Sigmoid colon (tissue), 7 donors: ENCODE measurements around the gene CEP85L. TPM values are rescaled to one million over a fixed set of nuclear protein-coding genes. Genes with fewer than 3 reads are reported as not detected.
A peak's percentile ranks its signal among the peaks of the same experiment; 100 is the strongest.

Source experiments
- DNase-seq: peaks from one replicate; pipeline ENCODE4 v3.0.0-alpha.2; 2019
- H3K27ac ChIP-seq, 4 donors: fragments of 200-600 bp; sonication (generic); one replicate each; pipeline ENCODE4 v1.5.1; 2016 to 2019; ENCODE audit warnings: mild to moderate bottlenecking in 1 of 4
- H3K27me3 ChIP-seq, 3 donors: fragments of 200-600 bp; sonication (generic); one replicate each; pipeline ENCODE4 v1.5.1; 2019; ENCODE audit warnings: mild to moderate bottlenecking in 1 of 3
- H3K36me3 ChIP-seq, 4 donors: fragments of 200-600 bp; sonication (generic); one replicate each; pipeline ENCODE4 v1.5.1; 2016 to 2019
- H3K4me1 ChIP-seq, 4 donors: fragments of 200-600 bp; sonication (generic); one replicate each; pipeline ENCODE4 v1.5.1; 2017 to 2019
- H3K4me3 ChIP-seq, 4 donors: fragments of 200-600 bp; sonication (generic); one replicate each; pipeline ENCODE4 v1.5.1; 2017 to 2019; ENCODE audit warnings: mild to moderate bottlenecking in 2 of 4, moderate library complexity in 1 of 4
- H3K9me3 ChIP-seq, 4 donors: fragments of 200-600 bp in 3 of 4; sonication (generic) in 3 of 4; one replicate each; pipeline versions ENCODE4 v1.5.1 to v1.6.1; 2013 to 2019
- CTCF ChIP-seq, 4 experiments: fragments of 450-650 bp in 3 of 4; fragments of 200-600 bp in 1 of 4; IDR thresholded peaks; one replicate each; pipeline ENCODE4 v1.5.1; 2016 to 2019; ENCODE audit warnings: antibody characterized with exemption in 4 of 4, mild to moderate bottlenecking in 3 of 4, moderate library complexity in 2 of 4
- EP300 ChIP-seq, 4 donors: sonication (generic); formaldehyde crosslinking; IDR thresholded peaks; one replicate each; pipeline ENCODE4 v1.6.1; 2017; ENCODE audit warnings: antibody characterized with exemption in 4 of 4
- POLR2A ChIP-seq, 2 donors: fragments of 450-650 bp; IDR thresholded peaks; one replicate each; pipeline ENCODE4 v1.6.1; 2016; ENCODE audit warnings: antibody characterized with exemption in 2 of 2, mild to moderate bottlenecking in 2 of 2, moderate library complexity in 2 of 2
- POLR2AphosphoS5 ChIP-seq, 4 donors: sonication (generic); formaldehyde crosslinking; IDR thresholded peaks; one replicate each; pipeline ENCODE4 v1.6.1; 2017; ENCODE audit warnings: antibody characterized with exemption in 4 of 4
- WGBS, 2 donors: extraction: QIAGEN DNeasy Blood & Tissue Kit; methylation state at CpG; one replicate each; pipeline ENCODE4 v1.1.7; 2013; 5-methylcytosine and 5-hydroxymethylcytosine counted together
- intact Hi-C: fragments of 100-400 bp; cut with DNase I; formaldehyde crosslinking; loops from one replicate; pipeline ENCODE4 v1.15.1; 2023
- polyA plus RNA-seq, 3 donors: library from polyadenylated mRNA; stranded (reverse); fragments of 200-250 nt; gene quantifications; one replicate each; pipeline ENCODE4 v1.2.3, GENCODE V29; 2013
- total RNA-seq, 4 donors: library from RNA; depleted of rRNA; stranded (reverse); fragments of >200 nt; gene quantifications; one replicate each; pipeline ENCODE4 v1.1.0, GENCODE V29; 2016
- donor health status: healthy with polysubstance abuse.
- donor health status: Bipolar disorder and iron deficiency.
- donor health status: healthy.

Gene CEP85L
- total and polyA plus RNA-seq, 7 donors: 0.23 to 17.4 (median 12.8) TPM

GRCh38 chr6:118621799-118622470, 29.5 kb downstream of the CEP85L start:
- no peak overlapping the region for H3K4me3 ChIP-seq
- no peak overlapping the region for H3K27ac ChIP-seq
- no peak for DNase-seq
- no peak for TF ChIP-seq CTCF (IDR thresholded peaks at IDR 0.05)
- TF ChIP-seq EP300 (IDR thresholded peaks at IDR 0.05): no peak
- no peak for TF ChIP-seq POLR2A (IDR thresholded peaks at IDR 0.05)
- no peaks in the 10 kb centered on the region for H3K9me3 ChIP-seq
- intact Hi-C loops: no loop called here
- no peaks in the 10 kb centered on the region for H3K36me3 ChIP-seq
- no peaks in the 10 kb centered on the region for H3K27me3 ChIP-seq
- WGBS, 2 donors: 89 to 91% methylated on average over 7 of the region's 7 CpGs
- peaks cover 0 to 12% (median 3%) of the 10 kb centered on the region in 4 donors for H3K4me1 ChIP-seq

GRCh38 chr6:118620202-118620601, 31.2 kb downstream of the CEP85L start:
- TF ChIP-seq CTCF (IDR thresholded peaks at IDR 0.05): no peak
- no peak for TF ChIP-seq POLR2A (IDR thresholded peaks at IDR 0.05)
- TF ChIP-seq EP300 (IDR thresholded peaks at IDR 0.05): no peak
- TF ChIP-seq POLR2AphosphoS5 (IDR thresholded peaks at IDR 0.05): no peak
- Histone ChIP-seq H3K4me3 (no peak overlapping the region), H3K36me3 (no peaks in the 10 kb centered on the region), H3K4me1 (peaks cover 0 to 19% (median 3%) of the 10 kb centered on the region in 4 donors), H3K27ac (no peak overlapping the region), H3K27me3 (no peaks in the 10 kb centered on the region), H3K9me3 (no peaks in the 10 kb centered on the region)
- no peak for DNase-seq
- 83 to 93% methylated on average over 4 of the region's 4 CpGs for WGBS, 2 donors
- intact Hi-C loops: no loop called here

- H3K9me3 ChIP-seq: no peaks in the 10 kb centered on the region
- no peaks in the 10 kb centered on the region for H3K27me3 ChIP-seq
- H3K4me1 ChIP-seq: peaks cover 0 to 20% (median 3%) of the 10 kb centered on the region in 4 donors
- H3K27ac ChIP-seq: no peak overlapping the region
- DNase-seq: peak; percentile 69
- intact Hi-C loops: loop anchor here (5.0 to 10.0 kb wide), 2 partner anchors 337 to 644 kb away; no protein-coding TSS in a partner anchor
- TF ChIP-seq POLR2A (IDR thresholded peaks at IDR 0.05): no peak
- no peak for TF ChIP-seq EP300 (IDR thresholded peaks at IDR 0.05)
- no peak for TF ChIP-seq POLR2AphosphoS5 (IDR thresholded peaks at IDR 0.05)
- TF ChIP-seq CTCF (IDR thresholded peaks at IDR 0.05): peak; percentile 76 to 87 (median 85)
- no peaks in the 10 kb centered on the region for H3K36me3 ChIP-seq
- 15 to 41% methylated on average over 15 of the region's 15 CpGs for WGBS, 2 donors
- H3K4me3 ChIP-seq: no peak overlapping the region
These were observed 32.6 kb downstream of the CEP85L start for GRCh38 chr6:118618676-118619377.

- TF ChIP-seq CTCF (IDR thresholded peaks at IDR 0.05): no peak
- no peak for TF ChIP-seq POLR2A (IDR thresholded peaks at IDR 0.05)
- no peak for TF ChIP-seq POLR2AphosphoS5 (IDR thresholded peaks at IDR 0.05)
- TF ChIP-seq EP300 (IDR thresholded peaks at IDR 0.05): no peak
- Histone ChIP-seq H3K4me1 (peaks cover 0 to 20% (median 3%) of the 10 kb centered on the region in 4 donors), H3K9me3 (no peaks in the 10 kb centered on the region), H3K36me3 (no peaks in the 10 kb centered on the region), H3K27me3 (no peaks in the 10 kb centered on the region), H3K4me3 (no peak overlapping the region), H3K27ac (no peak overlapping the region)
- no peak for DNase-seq
- intact Hi-C loops: loop anchor here (5.0 to 10.0 kb wide), 2 partner anchors 335 to 643 kb away; no protein-coding TSS in a partner anchor
- whole genome bisulfite sequencing, 2 donors: 79 to 91% methylated on average over 11 of the region's 11 CpGs
These were observed 34.0 kb downstream of the CEP85L start for GRCh38 chr6:118617417-118617816.
